K562 (cell line): ENCODE data around the gene COL6A6. TPM values are rescaled to one million over a fixed set of nuclear protein-coding genes. Genes with fewer than 3 reads are reported as not detected.

Experiments
- ATAC-seq: fragments of 200-7000 bp; cut with Tn5 transposase; 3 replicates; pipeline ENCODE4 v1.9.1; 2020; ENCODE audit warnings: moderate library complexity
- BruUV-seq: library from RNA; stranded (reverse); fragments of 400-500 nt; replicated peaks from 2 replicates; lab custom pipeline; 2021; lab: Mats Ljungman, UMichigan
- CTCF ChIA-PET: fragments of 300-600 bp; formaldehyde crosslinking; extraction: SDS; loops from one replicate; lab custom pipeline; 2021; ENCODE audit warnings: low intra/inter-chr PET ratio; lab: Yijun Ruan, JAX
- POLR2A ChIA-PET: fragments of 300-600, 350-650 bp; sonication (Branson Sonifier 250); formaldehyde crosslinking; extraction: SDS; loops from one replicate; lab custom pipeline; 2021; ENCODE audit warnings: antibody characterized with exemption, inconsistent platforms; lab: Yijun Ruan, JAX
- DNase-seq, 4 experiments: peaks; one replicate each; pipeline versions ENCODE4 v3.0.0 to v3.0.0-alpha.2; 2011 to 2018; ENCODE audit warnings: low spot score in 3 of 4, mixed read lengths in 3 of 4; ENCODE audit errors: extremely low read depth in 1 of 4
- FAIRE-seq: peaks from 2 replicates; lab custom pipeline; 2011; peaks lifted over from hg19 to GRCh38; lab: Jason Lieb, UNC
- H2AFZ ChIP-seq: 2 replicates; pipeline ENCODE4 v1.6.0; 2011; ENCODE audit warnings: low read depth, low read length, control low read depth, inconsistent platforms
- H3K27ac ChIP-seq: fragments of 200-600 bp; 3 replicates; pipeline ENCODE4 v1.8.0; 2011; ENCODE audit warnings: low read depth, mild to moderate bottlenecking, control low read depth, inconsistent platforms, low read length, moderate library complexity, mixed read lengths; ENCODE audit errors: extremely low read depth
- H3K27me3 ChIP-seq, 2 experiments: fragments of 300-600 bp in 1 of 2; 2 replicates in 1 of 2; 3 replicates in 1 of 2; pipeline versions ENCODE4 v1.6.0 to v1.8.0; 2011; ENCODE audit warnings: inconsistent platforms in 2 of 2, low read length in 2 of 2, mild to moderate bottlenecking in 1 of 2, mixed read lengths in 1 of 2, moderate library complexity in 1 of 2; ENCODE audit not compliant: control insufficient read depth in 2 of 2, insufficient read depth in 2 of 2
- H3K36me3 ChIP-seq: fragments of 300-600 bp; 3 replicates; pipeline ENCODE4 v1.8.0; 2011; ENCODE audit warnings: mild to moderate bottlenecking, low read length, inconsistent platforms; ENCODE audit not compliant: control insufficient read depth, insufficient read depth
- H3K4me1 ChIP-seq, 2 experiments: fragments of 200-600 bp in 1 of 2; replicated peaks in 1 of 2; 2 replicates in 1 of 2; 3 replicates in 1 of 2; pipeline versions ENCODE4 v1.5.1 to v1.8.0; 2011; ENCODE audit warnings: inconsistent platforms in 2 of 2, low read length in 2 of 2, mild to moderate bottlenecking in 1 of 2, mixed read lengths in 1 of 2, moderate library complexity in 1 of 2; ENCODE audit not compliant: control insufficient read depth in 2 of 2, insufficient read depth in 2 of 2
- H3K4me2 ChIP-seq: 2 replicates; pipeline ENCODE4 v1.6.1; 2011; ENCODE audit warnings: low read length, control low read depth, inconsistent platforms, mixed read lengths; ENCODE audit not compliant: insufficient read depth
- H3K4me3 ChIP-seq: fragments of 200-600 bp; sonication (generic), shearing (Covaris generic); 2 replicates; pipeline ENCODE4 v1.5.1; 2016; ENCODE audit warnings: control low read depth, inconsistent platforms
- H3K79me2 ChIP-seq: fragments of 200-600 bp; 3 replicates; pipeline ENCODE4 v1.8.0; 2011; ENCODE audit warnings: low read length, inconsistent platforms; ENCODE audit not compliant: control insufficient read depth, insufficient read depth
- H3K9ac ChIP-seq, 2 experiments: 2 replicates each; pipeline versions ENCODE4 v1.6.0 to v1.6.1; 2011; ENCODE audit warnings: low read depth in 2 of 2, low read length in 2 of 2, control low read depth in 1 of 2, inconsistent platforms in 1 of 2, mild to moderate bottlenecking in 1 of 2, mixed read lengths in 1 of 2; ENCODE audit not compliant: insufficient read depth in 1 of 2
- H3K9me1 ChIP-seq: one replicate; pipeline ENCODE4 v1.6.0; 2011; ENCODE audit warnings: inconsistent platforms, mild to moderate bottlenecking, low read length, moderate library complexity; ENCODE audit not compliant: control insufficient read depth, insufficient read depth
- H3K9me3 ChIP-seq: replicated peaks from 2 replicates; pipeline ENCODE4 v1.5.1; 2011; ENCODE audit warnings: low read depth, low read length, inconsistent platforms; ENCODE audit not compliant: control insufficient read depth, insufficient read depth
- H4K20me1 ChIP-seq: replicated peaks from 2 replicates; pipeline ENCODE4 v1.6.1; 2011; ENCODE audit warnings: low read length, inconsistent platforms, mixed read lengths; ENCODE audit not compliant: control insufficient read depth, insufficient read depth
- BACH1 ChIP-seq: fragments of 200-800 bp; sonication (Bioruptor generic); IDR thresholded peaks from 2 replicates; pipeline ENCODE4 v1.6.1; 2016; ENCODE audit warnings: missing genetic modification characterization, missing compliant biosample characterization
- DACH1 ChIP-seq: fragments of 450-650 bp; IDR thresholded peaks from 2 replicates; pipeline ENCODE4 v1.6.1; 2018; ENCODE audit not compliant: partially characterized antibody
- ESRRA ChIP-seq: fragments of 450-650 bp; IDR thresholded peaks from 2 replicates; pipeline ENCODE4 v1.6.1; 2014; ENCODE audit warnings: low read depth, mild to moderate bottlenecking, moderate library complexity, borderline replicate concordance
- ESRRB ChIP-seq: fragments of 250-450 bp; sonication (Bioruptor Pico); IDR thresholded peaks from 2 replicates; pipeline ENCODE4 v1.5.0; 2020; ENCODE audit warnings: mild to moderate bottlenecking, moderate library complexity, borderline replicate concordance
- HDAC8 ChIP-seq: fragments of 450-650 bp; IDR thresholded peaks from 2 replicates; pipeline ENCODE4 v1.6.1; 2016; ENCODE audit warnings: mild to moderate bottlenecking, missing genetic modification characterization, moderate library complexity, missing compliant biosample characterization
- LCOR ChIP-seq: sonication (generic); formaldehyde crosslinking; IDR thresholded peaks from 2 replicates; pipeline ENCODE4 v1.8.0; 2022; ENCODE audit warnings: mild to moderate bottlenecking, missing genetic modification reagents
- MAZ ChIP-seq, 2 experiments: fragments of 450-650 bp in 1 of 2; sonication (generic) in 1 of 2; formaldehyde crosslinking; IDR thresholded peaks in 1 of 2; conservative IDR thresholded peaks in 1 of 2; 2 replicates each; pipeline versions ENCODE4 v1.4.0 to v1.5.0; 2020; ENCODE audit warnings: mild to moderate bottlenecking in 1 of 2, missing genetic modification reagents in 1 of 2
- MBD2 ChIP-seq: sonication (generic); IDR thresholded peaks from 2 replicates; pipeline ENCODE4 v1.6.1; 2016; ENCODE audit warnings: low read depth, borderline replicate concordance
- NELFE ChIP-seq: IDR thresholded peaks from 2 replicates; pipeline ENCODE4 v1.6.1; 2011; ENCODE audit warnings: mild to moderate bottlenecking; ENCODE audit not compliant: insufficient read depth, insufficient read length
- ZNF217 ChIP-seq: sonication (generic); formaldehyde crosslinking; IDR thresholded peaks from 2 replicates; pipeline ENCODE4 v1.8.0; 2022; ENCODE audit warnings: mild to moderate bottlenecking, missing genetic modification reagents
- WGBS: fragments of 100-300 bp; shearing (Covaris generic); methylation state at CpG from one replicate; pipeline ENCODE4 v1.1.6; 2016; ENCODE audit warnings: low coverage, mixed read lengths; ENCODE audit not compliant: insufficient coverage; ENCODE audit errors: missing lambda C conversion rate; 5-methylcytosine and 5-hydroxymethylcytosine counted together
- in situ Hi-C: fragments of 300-500 bp; cut with MboI; formaldehyde crosslinking; loops from 4 replicates; pipeline ENCODE4 v1.15.0; 2018; ENCODE audit warnings: inconsistent platforms, mixed read lengths
- intact Hi-C: fragments of 100-400 bp; cut with micrococcal nuclease; formaldehyde crosslinking; loops from 2 replicates; pipeline ENCODE4 v1.14.2; 2022
- polyA plus RNA-seq, 8 experiments: library from polyadenylated mRNA; depleted of rRNA in 4 of 8; stranded (reverse) in 5 of 8; unstranded in 3 of 8; fragments of >200 nt; fragmentation: Nextera tagmentation in 2 of 8; fragmentation: Illumina TruSeq in 1 of 8; extraction: Ambion mirVana in 2 of 8; extraction: Trizol in 1 of 8; gene quantifications; 2 replicates each; pipeline versions ENCODE4 v1.2.1 to v1.2.3, GENCODE V29; 2011 to 2014; ENCODE audit warnings: inconsistent platforms in 1 of 8, missing spikeins in 1 of 8
- total RNA-seq, 7 experiments: library from RNA; depleted of rRNA in 6 of 7; stranded (reverse); fragments of >200 nt in 6 of 7; fragmentation: Illumina TruSeq in 2 of 7; extraction: Trizol in 2 of 7; gene quantifications; 2 replicates each; pipeline versions ENCODE4 v1.2.1 to v1.2.3, GENCODE V29; 2011 to 2021; ENCODE audit warnings: low replicate concordance in 1 of 7
- TF ChIP-seq, protein P1 (sequence below): fragments of 250-450 bp; sonication (Bioruptor Pico); IDR thresholded peaks from 2 replicates; pipeline ENCODE4 v1.5.0; 2021
- TF ChIP-seq, protein P2 (sequence below): fragments of 150-350 bp; conservative IDR thresholded peaks from 2 replicates; pipeline ENCODE4 v1.6.1; 2014; ENCODE audit warnings: low read length

Gene COL6A6
- total and polyA plus RNA-seq, 9 of the 15 experiments (the other 6 are each of a cell fraction or from before 2014, with no cell fraction given) = 0.03 to 0.04 (median 0.03) TPM; not detected in 4

DNA sequence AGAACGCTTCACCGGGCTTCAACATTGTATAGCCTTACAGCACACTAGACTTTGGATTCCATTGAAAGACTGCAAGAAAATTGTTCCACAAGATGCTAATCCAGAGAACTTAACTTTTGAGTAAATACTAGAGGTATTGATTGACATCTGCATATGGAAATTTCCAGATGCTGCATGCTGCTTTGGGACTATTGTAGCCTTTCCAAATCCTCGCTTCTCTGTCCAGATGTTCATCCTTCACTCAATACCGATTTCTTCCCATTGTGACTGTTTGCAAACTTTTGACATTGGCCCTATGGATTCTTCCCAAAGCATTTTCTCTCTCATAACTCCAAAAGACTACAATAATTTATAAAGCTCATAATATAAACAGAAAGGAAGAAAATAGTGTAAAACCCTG is 41.4 kb downstream of the COL6A6 start:
- in situ Hi-C loops (no loop called here), intact Hi-C loops (no loop called here)
- no peaks in the 10 kb centered on the region for H3K9me3 ChIP-seq
- H3K9me1 ChIP-seq = no peaks in the 10 kb centered on the region
- BruUV-seq = no TSS peak
- H4K20me1 ChIP-seq = no peaks in the 10 kb centered on the region
- no peak overlapping the region for H3K27ac ChIP-seq
- FAIRE-seq (no peak), DNase-seq (no peak), ATAC-seq (no peak)
- no peaks in the 10 kb centered on the region for H3K79me2 ChIP-seq
- TF ChIP-seq HDAC8 (tag) (no peak), BACH1 (no peak)
- TF ChIP-seq, protein P1, sequence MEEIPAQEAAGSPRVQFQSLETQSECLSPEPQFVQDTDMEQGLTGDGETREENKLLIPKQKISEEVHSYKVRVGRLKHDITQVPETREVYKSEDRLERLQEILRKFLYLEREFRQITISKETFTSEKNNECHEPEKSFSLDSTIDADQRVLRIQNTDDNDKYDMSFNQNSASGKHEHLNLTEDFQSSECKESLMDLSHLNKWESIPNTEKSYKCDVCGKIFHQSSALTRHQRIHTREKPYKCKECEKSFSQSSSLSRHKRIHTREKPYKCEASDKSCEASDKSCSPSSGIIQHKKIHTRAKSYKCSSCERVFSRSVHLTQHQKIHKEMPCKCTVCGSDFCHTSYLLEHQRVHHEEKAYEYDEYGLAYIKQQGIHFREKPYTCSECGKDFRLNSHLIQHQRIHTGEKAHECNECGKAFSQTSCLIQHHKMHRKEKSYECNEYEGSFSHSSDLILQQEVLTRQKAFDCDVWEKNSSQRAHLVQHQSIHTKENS (CRISPR knock-in tag) = no peak
- no peak overlapping the region for H2AFZ ChIP-seq
- H3K4me1 ChIP-seq = no peaks in the 10 kb centered on the region; a peak in 1 of 5 replicates
- no peak overlapping the region for H3K4me2 ChIP-seq
- no peak overlapping the region for H3K9ac ChIP-seq
- ChIA-PET POLR2A (no interaction called here), CTCF (no interaction called here)
- 3% methylated on average over 4 of the region's 4 CpGs for WGBS
- peaks cover 3 to 5% of the 10 kb centered on the region in 2 experiments; a peak in 3 of 5 replicates for H3K27me3 ChIP-seq
- no peaks in the 10 kb centered on the region for H3K36me3 ChIP-seq
- no peak overlapping the region for H3K4me3 ChIP-seq

DNA sequence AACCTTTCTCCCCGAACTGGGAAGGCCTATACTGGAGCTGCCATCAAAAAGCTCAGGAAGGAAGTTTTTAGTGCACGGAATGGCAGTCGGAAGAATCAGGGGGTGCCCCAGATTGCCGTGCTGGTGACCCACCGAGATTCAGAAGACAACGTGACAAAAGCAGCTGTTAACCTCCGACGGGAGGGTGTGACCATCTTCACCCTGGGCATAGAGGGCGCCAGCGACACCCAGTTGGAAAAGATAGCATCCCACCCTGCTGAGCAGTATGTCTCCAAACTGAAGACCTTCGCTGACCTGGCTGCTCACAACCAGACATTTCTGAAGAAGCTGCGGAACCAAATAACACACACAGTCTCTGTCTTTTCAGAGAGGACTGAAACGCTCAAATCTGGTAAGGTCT is 48.2 kb downstream of the COL6A6 start:
- H3K4me1 ChIP-seq = no peaks in the 10 kb centered on the region
- no peak overlapping the region for H2AFZ ChIP-seq
- no peak overlapping the region for H3K9ac ChIP-seq
- H3K9me3 ChIP-seq = no peaks in the 10 kb centered on the region
- H3K27ac ChIP-seq = no peak overlapping the region
- peaks cover 20 to 44% of the 10 kb centered on the region in 2 experiments for H3K27me3 ChIP-seq
- in situ Hi-C loops = no loop called here
- DNase-seq (no peak), ATAC-seq (no peak), FAIRE-seq (no peak)
- BruUV-seq = no TSS peak
- intact Hi-C loops = no loop called here
- no peaks in the 10 kb centered on the region for H3K79me2 ChIP-seq
- H3K4me2 ChIP-seq = no peak overlapping the region
- H3K9me1 ChIP-seq = no peaks in the 10 kb centered on the region
- ChIA-PET CTCF (no interaction called here), POLR2A (no interaction called here)
- H3K36me3 ChIP-seq = no peaks in the 10 kb centered on the region
- H4K20me1 ChIP-seq = no peaks in the 10 kb centered on the region
- H3K4me3 ChIP-seq = no peak overlapping the region
- 0% methylated on average over 10 of the region's 13 CpGs for WGBS
- TF ChIP-seq ZNF217 (CRISPR knock-in tag) = no peak
- TF ChIP-seq MAZ (CRISPR knock-in tag; conservative IDR thresholded peaks at IDR 0.05 in 1 of 2, IDR thresholded peaks at IDR 0.05 in 1 of 2) = no peak
- no peak for TF ChIP-seq ESRRB (CRISPR knock-in tag)
- no peak for TF ChIP-seq DACH1
- TF ChIP-seq, protein P2, sequence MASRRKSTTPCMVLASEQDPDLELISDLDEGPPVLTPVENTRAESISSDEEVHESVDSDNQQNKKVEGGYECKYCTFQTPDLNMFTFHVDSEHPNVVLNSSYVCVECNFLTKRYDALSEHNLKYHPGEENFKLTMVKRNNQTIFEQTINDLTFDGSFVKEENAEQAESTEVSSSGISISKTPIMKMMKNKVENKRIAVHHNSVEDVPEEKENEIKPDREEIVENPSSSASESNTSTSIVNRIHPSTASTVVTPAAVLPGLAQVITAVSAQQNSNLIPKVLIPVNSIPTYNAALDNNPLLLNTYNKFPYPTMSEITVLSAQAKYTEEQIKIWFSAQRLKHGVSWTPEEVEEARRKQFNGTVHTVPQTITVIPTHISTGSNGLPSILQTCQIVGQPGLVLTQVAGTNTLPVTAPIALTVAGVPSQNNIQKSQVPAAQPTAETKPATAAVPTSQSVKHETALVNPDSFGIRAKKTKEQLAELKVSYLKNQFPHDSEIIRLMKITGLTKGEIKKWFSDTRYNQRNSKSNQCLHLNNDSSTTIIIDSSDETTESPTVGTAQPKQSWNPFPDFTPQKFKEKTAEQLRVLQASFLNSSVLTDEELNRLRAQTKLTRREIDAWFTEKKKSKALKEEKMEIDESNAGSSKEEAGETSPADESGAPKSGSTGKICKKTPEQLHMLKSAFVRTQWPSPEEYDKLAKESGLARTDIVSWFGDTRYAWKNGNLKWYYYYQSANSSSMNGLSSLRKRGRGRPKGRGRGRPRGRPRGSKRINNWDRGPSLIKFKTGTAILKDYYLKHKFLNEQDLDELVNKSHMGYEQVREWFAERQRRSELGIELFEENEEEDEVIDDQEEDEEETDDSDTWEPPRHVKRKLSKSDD = no peak
- no peak for TF ChIP-seq NELFE
- no peak for TF ChIP-seq ESRRA
- no peak for TF ChIP-seq MBD2
- no peak for TF ChIP-seq LCOR
